Gastroesophageal sphincter (tissue), 3 donors: ENCODE measurements around the gene PRELID1.

Experiments
- EP300 ChIP-seq: sonication (generic); formaldehyde crosslinking; IDR thresholded peaks from one replicate; pipeline ENCODE4 v1.6.1; 2017; ENCODE audit warnings: antibody characterized with exemption, mild to moderate bottlenecking
- POLR2A ChIP-seq, 2 donors: fragments of 450-650 bp; IDR thresholded peaks; one replicate each; pipeline ENCODE4 v1.6.1; 2017; ENCODE audit warnings: antibody characterized with exemption in 2 of 2, mild to moderate bottlenecking in 2 of 2, moderate library complexity in 1 of 2
- TF ChIP-seq, protein P1 (sequence below), 4 experiments: fragments of 200-600 bp in 2 of 4; fragments of 450-650 bp in 2 of 4; sonication (generic) in 1 of 4; IDR thresholded peaks; one replicate each; pipeline ENCODE4 v1.5.1; 2017 to 2019; ENCODE audit warnings: antibody characterized with exemption in 4 of 4, mild to moderate bottlenecking in 2 of 4, moderate library complexity in 2 of 4

DNA sequence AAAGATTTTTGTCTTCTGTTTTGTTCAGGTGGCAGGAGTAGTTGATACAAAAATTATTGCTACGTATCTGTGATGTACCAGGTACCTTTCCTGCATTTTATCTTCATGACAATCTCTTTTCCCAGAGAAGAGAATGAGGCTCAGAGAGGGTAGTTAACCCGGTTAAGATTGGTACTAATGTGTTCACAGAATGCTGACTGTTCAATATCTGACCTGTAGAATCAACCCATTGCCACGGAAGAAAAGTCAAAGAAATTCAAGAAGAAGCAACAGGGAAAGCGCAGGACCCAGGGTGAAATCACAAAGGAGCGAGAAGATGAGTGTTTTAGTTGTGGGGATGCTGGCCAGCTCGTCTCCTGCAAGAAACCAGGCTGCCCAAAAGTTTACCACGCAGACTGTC lies 11.9 kb upstream of the PRELID1 start:
- TF ChIP-seq, protein P1, sequence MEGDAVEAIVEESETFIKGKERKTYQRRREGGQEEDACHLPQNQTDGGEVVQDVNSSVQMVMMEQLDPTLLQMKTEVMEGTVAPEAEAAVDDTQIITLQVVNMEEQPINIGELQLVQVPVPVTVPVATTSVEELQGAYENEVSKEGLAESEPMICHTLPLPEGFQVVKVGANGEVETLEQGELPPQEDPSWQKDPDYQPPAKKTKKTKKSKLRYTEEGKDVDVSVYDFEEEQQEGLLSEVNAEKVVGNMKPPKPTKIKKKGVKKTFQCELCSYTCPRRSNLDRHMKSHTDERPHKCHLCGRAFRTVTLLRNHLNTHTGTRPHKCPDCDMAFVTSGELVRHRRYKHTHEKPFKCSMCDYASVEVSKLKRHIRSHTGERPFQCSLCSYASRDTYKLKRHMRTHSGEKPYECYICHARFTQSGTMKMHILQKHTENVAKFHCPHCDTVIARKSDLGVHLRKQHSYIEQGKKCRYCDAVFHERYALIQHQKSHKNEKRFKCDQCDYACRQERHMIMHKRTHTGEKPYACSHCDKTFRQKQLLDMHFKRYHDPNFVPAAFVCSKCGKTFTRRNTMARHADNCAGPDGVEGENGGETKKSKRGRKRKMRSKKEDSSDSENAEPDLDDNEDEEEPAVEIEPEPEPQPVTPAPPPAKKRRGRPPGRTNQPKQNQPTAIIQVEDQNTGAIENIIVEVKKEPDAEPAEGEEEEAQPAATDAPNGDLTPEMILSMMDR (IDR thresholded peaks at IDR 0.05): no peak
- TF ChIP-seq POLR2A (IDR thresholded peaks at IDR 0.05) (no peak), EP300 (no peak)
